PC-3 (cell line): ENCODE measurements around the gene HTR2C. TPM values are rescaled to one million over a fixed set of nuclear protein-coding genes. Genes with fewer than 3 reads are reported as not detected.

Experiments used
- ATAC-seq: fragments of 200-7000 bp; cut with Tn5 transposase; 2 replicates; pipeline ENCODE4 v1.9.1; 2020; ENCODE audit warnings: mild to moderate bottlenecking, moderate library complexity
- BruUV-seq: library from RNA; stranded (reverse); fragments of 400-500 nt; replicated peaks from 2 replicates; lab custom pipeline; 2021; lab: Mats Ljungman, UMichigan
- CTCF ChIA-PET: fragments of 300-600 bp; sonication (Branson Sonifier 250); formaldehyde crosslinking; loops from one replicate; lab custom pipeline; 2022; ENCODE audit warnings: antibody characterized with exemption; lab: Charles Lee
- POLR2A ChIA-PET: fragments of 300-600 bp; sonication (Branson Sonifier 250); formaldehyde crosslinking; loops from one replicate; lab custom pipeline; 2022; ENCODE audit warnings: antibody characterized with exemption; ENCODE audit not compliant: unreplicated experiment; lab: Charles Lee
- DNase-seq: peaks from one replicate; pipeline ENCODE4 v3.0.0-alpha.2; 2015
- H2AFZ ChIP-seq: fragments of 300-600 bp; sonication (generic); 2 replicates; pipeline ENCODE4 v1.6.0; 2016; ENCODE audit warnings: antibody characterized with exemption, low read length
- H3F3A ChIP-seq: fragments of 300-600 bp; sonication (generic); one replicate; pipeline ENCODE4 v1.6.0; 2017; ENCODE audit warnings: antibody characterized with exemption, low read length, control low read depth, mild to moderate bottlenecking; ENCODE audit not compliant: unreplicated experiment
- H3K27ac ChIP-seq: fragments of 300-600 bp; sonication (generic); 2 replicates; pipeline ENCODE4 v1.5.1; 2016; ENCODE audit warnings: mild to moderate bottlenecking, low read length
- H3K27me3 ChIP-seq: fragments of 300-600 bp; sonication (generic); 2 replicates; pipeline ENCODE4 v1.6.1; 2016; ENCODE audit warnings: low read length, mixed read lengths
- H3K36me3 ChIP-seq: fragments of 300-600 bp; sonication (generic); 2 replicates; pipeline ENCODE4 v1.6.1; 2016; ENCODE audit warnings: low read depth, mixed run types, low read length, mixed read lengths
- H3K4me1 ChIP-seq: fragments of 300-600 bp; sonication (generic); 2 replicates; pipeline ENCODE4 v1.5.1; 2016; ENCODE audit warnings: low read length; ENCODE audit not compliant: insufficient read depth
- H3K4me2 ChIP-seq: fragments of 300-600 bp; sonication (generic); 2 replicates; pipeline ENCODE4 v1.6.0; 2016; ENCODE audit warnings: low read length
- H3K4me3 ChIP-seq: fragments of 300-600 bp; sonication (generic); 2 replicates; pipeline ENCODE4 v1.5.1; 2016; ENCODE audit warnings: mild to moderate bottlenecking, low read length, mixed read lengths
- H3K79me2 ChIP-seq: fragments of 300-600 bp; sonication (generic); 2 replicates; pipeline ENCODE4 v1.6.1; 2017; ENCODE audit warnings: low read length, mixed read lengths
- H3K9ac ChIP-seq: fragments of 300-600 bp; sonication (generic); 2 replicates; pipeline ENCODE4 v1.6.0; 2016; ENCODE audit warnings: mild to moderate bottlenecking, low read length
- H3K9me2 ChIP-seq: fragments of 300-600 bp; sonication (generic); replicated peaks from 2 replicates; pipeline ENCODE4 v1.6.1; 2016; ENCODE audit warnings: mixed run types, low read length, mixed read lengths
- H3K9me3 ChIP-seq: fragments of 300-600 bp; sonication (generic); 2 replicates; pipeline ENCODE4 v1.6.1; 2016; ENCODE audit warnings: low read length, mixed read lengths
- H4K20me1 ChIP-seq: fragments of 300-600 bp; sonication (generic); 2 replicates; pipeline ENCODE4 v1.6.1; 2016; ENCODE audit warnings: low read length, mixed read lengths
- CTCF ChIP-seq: fragments of 300-600 bp; sonication (generic); conservative IDR thresholded peaks from 2 replicates; pipeline ENCODE4 v1.5.1; 2017; ENCODE audit warnings: antibody characterized with exemption, low read depth, mild to moderate bottlenecking, low read length
- EZH2 ChIP-seq: fragments of 300-600 bp; sonication (generic); IDR thresholded peaks from one replicate; pipeline ENCODE4 v1.6.1; 2017; ENCODE audit warnings: antibody characterized with exemption, mild to moderate bottlenecking, low read length; ENCODE audit not compliant: unreplicated experiment
- EZH2phosphoT487 ChIP-seq: fragments of 300-600 bp; sonication (generic); IDR thresholded peaks from 2 replicates; pipeline ENCODE4 v1.6.1; 2018; ENCODE audit warnings: mild to moderate bottlenecking, antibody characterized with exemption, low read length, borderline replicate concordance
- intact Hi-C: fragments of 100-400 bp; cut with micrococcal nuclease; formaldehyde crosslinking; loops from 2 replicates; pipeline ENCODE4 v1.9.0; 2023
- total RNA-seq: library from RNA; depleted of rRNA; stranded (reverse); fragments of >200 nt; gene quantifications from 2 replicates; pipeline ENCODE4 v1.2.3, GENCODE V29; 2014

Gene HTR2C
- total RNA-seq, 1 experiment from 2014 or later = 0.07 TPM

GRCh38 chrX:114611018-114611619, 27.2 kb downstream of the HTR2C start:
- Histone ChIP-seq H3K27ac (no peak overlapping the region), H3K79me2 (no peaks in the 10 kb centered on the region), H2AFZ (no peak overlapping the region), H3K4me2 (no peak overlapping the region), H3K4me3 (no peak overlapping the region), H3K9me2 (no peaks in the 10 kb centered on the region), H3K36me3 (no peaks in the 10 kb centered on the region), H3K4me1 (no peaks in the 10 kb centered on the region), H3K9ac (no peak overlapping the region), H3K9me3 (no peaks in the 10 kb centered on the region), H4K20me1 (no peaks in the 10 kb centered on the region), H3F3A (no peaks in the 10 kb centered on the region), H3K27me3 (no peaks in the 10 kb centered on the region)
- intact Hi-C loops = loop anchor here (1.0 to 5.0 kb wide), 2 partner anchors 346 to 536 kb away; no protein-coding TSS in a partner anchor
- ChIA-PET POLR2A (no interaction called here), CTCF (no interaction called here)
- TF ChIP-seq CTCF (peak; percentile 79), EZH2phosphoT487 (no peak), EZH2 (no peak)
- BruUV-seq = no TSS peak
- ATAC-seq (peak; percentile 35; the same call in 1 of the 2 replicates), DNase-seq (peak; percentile 65)

- CTCF ChIA-PET = no interaction called here
Observed at GRCh38 chrX:114615765-114616164, 31.9 kb downstream of the HTR2C start.

More at GRCh38 chrX:114615765-114616164, 31.9 kb downstream of the HTR2C start:
- no peaks in the 10 kb centered on the region for H3K4me1 ChIP-seq
- ATAC-seq = no peak
- no peaks in the 10 kb centered on the region for H3K79me2 ChIP-seq
- H3K27ac ChIP-seq = no peak overlapping the region
- no peaks in the 10 kb centered on the region for H3F3A ChIP-seq
- TF ChIP-seq EZH2phosphoT487 (no peak), EZH2 (no peak), CTCF (no peak)
- DNase-seq = no peak
- intact Hi-C loops = no loop called here
- H3K27me3 ChIP-seq = no peaks in the 10 kb centered on the region
- no peak overlapping the region for H3K4me3 ChIP-seq
- no peaks in the 10 kb centered on the region for H3K36me3 ChIP-seq
- H3K9me2 ChIP-seq = no peaks in the 10 kb centered on the region
- H3K9me3 ChIP-seq = no peaks in the 10 kb centered on the region
- no peak overlapping the region for H3K9ac ChIP-seq
- H2AFZ ChIP-seq = no peak overlapping the region
- H3K4me2 ChIP-seq = no peak overlapping the region
- no TSS peak for BruUV-seq
- POLR2A ChIA-PET = no interaction called here
- H4K20me1 ChIP-seq = no peaks in the 10 kb centered on the region
